Skeletal muscle cell (primary cell): ENCODE data around the gene NDUFB4.
"Not testable (repeated sequence)": the region's sequence is repeated elsewhere in the genome, so short reads cannot be mapped to it uniquely, and the experiment has no call there.

Experiments
- DNase-seq: peaks from one replicate; pipeline ENCODE4 v3.0.0-alpha.2; 2010; ENCODE audit warnings: low read depth
- H3K4me3 ChIP-seq: 2 replicates; pipeline ENCODE4 v1.5.1; 2011; ENCODE audit warnings: low read depth, mild to moderate bottlenecking, control low read depth, low read length, moderate library complexity

NDUFB4 gene

DNA sequence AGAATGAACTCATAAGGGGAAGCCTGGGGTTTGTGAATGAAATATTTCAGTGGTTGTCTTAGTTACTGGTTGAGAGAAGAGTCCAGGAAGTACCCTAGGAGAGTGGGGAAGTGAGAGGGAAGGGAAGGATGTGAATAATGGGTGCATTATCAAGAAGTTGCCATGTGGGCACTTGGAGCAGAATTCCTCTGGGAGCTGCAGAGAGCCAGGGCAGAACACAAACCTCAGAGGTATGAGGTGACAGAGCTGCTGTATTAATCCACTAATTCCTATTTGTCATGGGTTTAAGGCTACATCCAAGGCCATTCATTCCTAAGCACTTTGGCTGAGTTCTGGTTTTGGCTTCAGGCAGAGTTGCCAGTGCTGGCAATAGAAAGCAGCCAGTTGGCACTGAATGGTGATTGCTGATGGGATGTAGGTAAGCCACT lies 29.0 kb downstream of the NDUFB4 start:
- H3K4me3 ChIP-seq, result no peak overlapping the region
- no peak for DNase-seq

DNA sequence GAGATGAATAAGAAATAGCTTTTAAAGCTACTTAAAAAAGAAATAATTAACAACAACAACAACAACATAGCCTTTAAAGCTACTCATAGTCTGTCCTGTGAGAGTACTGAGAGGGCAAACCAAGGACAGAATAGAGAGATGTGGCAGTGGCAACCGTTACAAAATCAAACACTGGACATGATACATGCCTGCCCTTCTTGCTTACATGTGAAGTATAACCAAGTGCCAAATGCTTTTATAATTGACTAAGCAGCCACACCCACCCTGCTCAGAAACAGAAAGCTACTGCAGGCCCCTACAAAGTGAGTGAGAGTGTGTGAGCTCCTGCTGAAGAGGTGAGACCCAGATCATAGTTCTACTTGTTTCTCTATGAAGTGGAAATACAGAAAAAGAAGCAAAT lies 38.4 kb downstream of the NDUFB4 start:
- no peak for DNase-seq
- no peak overlapping the region for H3K4me3 ChIP-seq

DNA sequence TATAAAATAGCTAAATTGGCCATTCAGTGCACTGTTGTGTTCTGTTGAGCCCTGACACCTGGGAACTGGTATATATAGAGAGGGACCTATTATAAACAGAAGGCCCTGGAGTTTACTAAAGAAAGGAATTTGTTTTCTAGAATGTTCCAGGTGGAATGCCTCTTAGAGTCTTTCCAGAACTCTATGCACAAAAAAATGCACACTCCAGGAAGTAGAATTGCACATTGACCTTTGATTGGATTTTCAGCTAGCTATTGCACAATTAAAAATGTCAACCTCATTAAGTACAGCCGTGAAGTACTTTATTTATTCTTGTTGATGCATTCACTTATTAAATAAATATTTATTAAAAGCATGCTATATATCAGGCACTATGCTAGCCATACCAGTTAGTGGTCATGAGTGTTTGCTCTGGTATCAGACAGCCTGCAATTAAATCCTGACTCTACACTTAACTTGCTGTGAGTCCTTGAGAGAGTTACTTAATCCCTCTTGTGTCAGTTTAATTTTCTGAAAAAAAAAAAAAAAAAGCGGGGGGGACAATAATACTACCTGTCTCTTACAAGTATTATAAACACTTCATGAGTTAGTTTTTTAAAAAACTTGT lies 40.8 kb downstream of the NDUFB4 start:
- H3K4me3 ChIP-seq, result no peak overlapping the region
- DNase-seq, result no peak

DNA sequence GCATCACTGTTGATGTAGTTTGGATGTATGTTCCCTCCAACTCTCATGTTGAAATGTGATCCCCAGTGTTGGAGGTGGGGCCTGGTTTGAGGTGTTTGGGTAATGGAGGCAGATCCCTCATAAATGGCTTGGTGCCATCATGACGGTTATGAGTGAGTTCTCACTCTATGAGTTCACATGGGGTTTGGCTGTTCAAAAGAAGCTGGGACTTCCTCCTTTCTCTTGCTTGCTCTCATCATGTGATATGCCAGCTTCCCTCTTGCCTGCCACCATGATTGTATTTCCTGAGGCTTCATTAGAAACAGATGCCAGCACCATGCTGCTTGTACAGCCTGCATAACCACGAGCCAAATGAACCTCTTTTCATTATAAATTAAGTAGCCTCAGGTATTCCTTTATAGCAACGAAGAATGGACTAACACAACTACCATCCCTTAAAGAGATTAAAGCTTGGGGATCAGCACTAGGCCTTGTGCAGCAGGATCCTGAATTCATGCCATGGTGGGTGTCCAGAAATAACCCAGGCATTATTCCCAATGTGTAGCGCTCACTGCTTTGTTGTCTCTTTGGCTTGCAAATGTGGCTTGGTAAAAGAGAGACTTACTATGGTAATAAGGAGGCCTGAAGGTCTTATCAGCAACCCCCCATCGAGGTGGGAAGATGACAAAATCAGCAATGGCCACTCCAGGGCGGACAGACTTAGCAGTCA lies 41.9 kb downstream of the NDUFB4 start:
- DNase-seq, result no peak
- H3K4me3 ChIP-seq, result no peak overlapping the region

DNA sequence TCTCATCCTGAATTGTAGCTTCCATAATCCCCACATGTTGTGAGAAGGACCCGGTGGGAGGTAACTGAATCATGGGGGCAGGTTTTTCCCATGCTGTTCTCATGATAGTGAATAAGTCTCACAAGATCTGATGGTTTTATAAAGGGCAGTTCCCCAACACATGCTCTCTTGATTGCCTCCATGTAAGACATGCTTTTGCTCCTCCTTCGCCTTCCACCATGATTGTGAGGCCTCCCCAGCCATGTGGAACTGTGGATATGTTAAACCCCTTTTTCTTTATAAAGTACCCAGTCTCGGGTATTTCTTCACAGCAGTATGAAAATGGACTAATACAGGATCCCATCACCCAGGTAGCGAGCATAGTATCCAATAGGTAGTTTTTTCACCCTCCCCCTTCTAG lies 42.7 kb downstream of the NDUFB4 start:
- H3K4me3 ChIP-seq, DNase-seq: not testable (repeated sequence)

DNA sequence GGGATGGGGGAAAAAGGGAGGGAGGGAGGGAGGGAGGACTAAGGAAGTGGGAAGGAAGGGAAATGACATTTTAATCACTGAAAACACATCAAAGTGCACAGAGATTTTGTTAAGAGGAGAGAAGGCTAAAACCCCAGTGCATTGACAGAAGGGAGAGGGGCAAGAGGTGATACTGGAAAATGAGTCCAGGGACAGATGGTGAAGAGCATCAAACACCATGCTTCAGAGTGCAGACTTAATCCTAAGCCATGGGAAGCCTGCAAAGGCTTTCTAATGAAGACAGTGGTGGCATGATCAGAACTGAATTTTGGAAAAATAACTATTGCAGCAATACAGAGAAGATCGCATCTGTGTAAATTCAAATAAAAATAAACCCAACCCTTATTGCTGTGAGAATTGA lies 44.1 kb downstream of the NDUFB4 start:
- no peak for DNase-seq
- H3K4me3 ChIP-seq, result no peak overlapping the region

DNA sequence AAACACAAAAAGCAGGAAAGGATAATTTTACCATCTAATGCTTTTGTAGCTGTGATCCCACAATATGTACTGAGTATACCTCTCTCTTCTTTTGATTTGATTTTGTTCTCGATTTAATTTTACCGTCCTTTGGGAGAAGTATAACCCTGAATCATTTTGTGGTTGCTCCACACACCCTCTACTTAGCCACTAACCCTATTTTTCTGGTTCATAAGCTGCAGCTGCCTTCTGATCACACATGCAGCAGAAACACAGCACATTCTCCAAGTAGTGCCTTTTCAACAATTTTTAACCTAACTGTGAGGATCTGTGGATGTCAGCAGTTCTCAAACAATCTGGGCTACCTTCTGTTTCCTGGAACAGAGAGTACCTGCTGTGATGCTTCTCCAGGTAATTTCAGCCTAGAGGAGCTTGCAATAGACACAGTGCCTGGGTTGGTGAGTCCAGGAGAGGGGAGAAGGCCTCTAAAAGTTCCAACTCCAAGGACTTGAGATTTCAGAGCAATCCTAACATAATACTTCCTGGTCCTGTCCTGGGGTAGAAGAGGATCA lies 45.6 kb downstream of the NDUFB4 start:
- no peak overlapping the region for H3K4me3 ChIP-seq
- no peak for DNase-seq

DNA sequence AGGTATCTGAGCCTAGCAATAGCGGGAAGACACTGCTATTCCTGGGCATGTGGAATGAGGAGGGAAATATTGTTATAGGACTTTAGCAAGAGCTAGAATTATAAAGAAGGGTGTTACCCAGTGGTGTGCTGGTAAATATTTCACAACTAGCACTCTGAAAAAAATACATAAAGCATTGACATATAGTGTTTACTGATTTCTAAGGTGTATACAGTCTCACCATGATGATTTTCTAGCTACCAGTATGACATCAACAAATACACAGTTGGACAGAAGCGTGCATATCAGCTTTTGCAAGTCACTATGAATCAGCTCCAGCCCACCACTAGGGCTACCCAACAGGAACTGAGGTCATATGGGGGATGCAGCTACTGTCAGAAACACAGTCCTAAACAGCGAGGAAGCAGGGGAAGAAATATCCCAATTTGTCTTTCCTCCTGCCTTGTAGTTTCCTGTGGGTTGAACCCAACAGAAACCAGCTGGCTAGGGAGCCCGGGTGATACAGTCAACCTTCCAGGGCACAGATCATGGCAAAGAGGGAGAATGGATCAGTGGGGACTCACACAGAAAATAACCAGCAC lies 46.3 kb downstream of the NDUFB4 start:
- no peak overlapping the region for H3K4me3 ChIP-seq
- peak; percentile 69 for DNase-seq

DNA sequence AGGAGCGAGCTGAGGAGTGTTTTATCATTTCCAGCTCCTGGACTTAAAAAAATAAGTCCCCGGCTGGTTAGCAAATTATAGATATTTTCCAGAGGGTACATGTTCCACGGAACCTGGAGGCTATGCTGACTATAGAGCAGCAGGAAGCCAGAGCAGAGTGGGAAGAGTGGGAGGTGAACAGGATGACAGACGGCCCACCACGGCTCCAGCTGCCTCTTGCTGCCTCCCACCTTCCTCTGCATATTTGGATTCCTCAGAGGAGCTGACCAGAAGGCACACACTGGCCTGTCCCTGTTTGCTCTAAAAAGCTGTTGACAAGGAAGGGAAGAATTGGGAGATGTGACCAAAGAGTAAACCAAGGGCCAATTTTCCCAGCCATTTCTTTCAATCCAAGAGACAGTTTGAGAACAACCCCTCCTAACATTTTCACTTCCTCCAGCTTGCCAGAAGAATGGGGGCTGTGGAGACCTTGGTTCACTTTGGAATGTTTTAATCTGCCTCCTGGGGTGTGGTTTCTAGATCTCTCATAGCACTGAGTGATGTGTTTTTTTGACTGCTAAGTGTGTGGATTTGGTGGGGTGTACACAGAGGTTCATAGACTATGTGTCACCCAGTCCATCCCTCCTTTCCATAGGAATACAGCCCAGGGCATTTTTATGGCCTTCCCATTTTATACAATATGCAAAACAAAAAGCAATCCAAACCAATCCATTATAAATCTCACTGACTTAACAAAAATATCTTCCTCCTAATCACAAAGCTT lies 49.1 kb downstream of the NDUFB4 start:
- no peak overlapping the region for H3K4me3 ChIP-seq
- no peak for DNase-seq

DNA sequence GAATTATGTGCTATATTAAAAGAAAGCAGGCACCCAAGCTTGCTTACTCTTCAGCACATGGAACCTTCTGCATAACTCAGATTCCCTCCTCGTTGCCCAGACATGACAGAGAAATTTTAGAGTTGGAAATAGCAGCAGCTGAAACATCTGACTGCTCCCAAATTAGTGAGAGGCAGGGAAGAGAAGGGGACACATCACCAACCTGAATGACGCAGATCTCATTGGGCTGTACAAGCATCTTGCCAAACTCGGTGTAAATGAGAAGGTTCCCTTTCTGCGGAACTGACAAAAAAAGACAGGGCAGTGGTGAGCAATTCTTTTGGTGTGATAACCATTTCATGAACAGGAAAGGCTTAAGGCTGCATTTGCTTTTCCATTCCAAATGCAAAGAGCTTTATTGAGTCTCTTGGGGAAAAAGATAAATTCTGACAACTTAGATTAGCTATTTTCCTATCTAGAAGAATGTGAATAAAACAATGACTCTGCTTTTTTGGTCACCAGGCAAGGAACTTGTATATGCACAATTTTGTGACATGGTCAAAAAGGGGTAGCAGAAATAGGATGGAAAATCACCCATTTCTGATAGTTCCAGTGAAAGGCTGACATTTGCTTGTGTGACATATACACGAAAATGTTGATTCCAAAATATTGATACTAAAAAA lies 50.8 kb downstream of the NDUFB4 start:
- no peak for DNase-seq
- no peak overlapping the region for H3K4me3 ChIP-seq

DNA sequence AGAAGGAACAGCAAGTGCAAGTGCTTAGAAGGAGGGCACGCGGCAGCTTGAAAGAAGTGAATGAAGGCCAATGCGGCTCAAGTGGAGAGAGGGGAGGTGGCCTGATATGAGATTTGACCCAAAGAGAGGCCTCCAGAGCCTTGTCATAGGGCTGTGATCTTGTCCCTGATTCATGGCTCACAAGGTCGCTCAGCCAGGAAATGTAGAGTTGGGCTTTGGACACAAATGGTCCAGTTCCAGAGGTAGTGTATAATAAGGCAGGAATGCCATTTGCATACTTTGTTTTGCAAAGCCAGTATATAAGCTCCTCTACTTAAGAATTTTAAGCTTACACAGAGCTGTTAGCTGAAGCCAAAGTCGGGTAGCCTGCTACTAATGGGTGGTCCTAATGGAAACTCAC lies 52.2 kb downstream of the NDUFB4 start:
- no peak overlapping the region for H3K4me3 ChIP-seq
- no peak for DNase-seq

DNA sequence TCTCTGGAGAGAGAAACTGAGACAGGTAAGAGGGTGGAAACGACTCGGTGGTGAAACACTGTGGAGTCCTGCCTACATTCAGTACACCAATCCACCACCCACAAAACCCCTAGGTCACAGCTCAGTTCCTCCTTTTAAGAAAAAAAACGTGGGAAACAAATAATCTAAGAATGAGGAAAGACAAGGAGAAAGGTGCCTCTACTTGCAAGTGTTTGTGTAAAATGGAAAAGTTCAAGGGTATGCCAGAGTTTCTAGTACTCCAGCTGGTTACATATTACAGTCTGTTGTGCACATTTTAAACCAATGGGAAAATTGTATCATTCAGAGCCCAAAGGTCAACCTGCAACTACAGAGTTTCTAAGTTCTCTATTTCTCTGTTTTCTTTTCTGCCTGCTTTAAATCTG lies 53.7 kb downstream of the NDUFB4 start:
- H3K4me3 ChIP-seq, result no peak overlapping the region
- no peak for DNase-seq

DNA sequence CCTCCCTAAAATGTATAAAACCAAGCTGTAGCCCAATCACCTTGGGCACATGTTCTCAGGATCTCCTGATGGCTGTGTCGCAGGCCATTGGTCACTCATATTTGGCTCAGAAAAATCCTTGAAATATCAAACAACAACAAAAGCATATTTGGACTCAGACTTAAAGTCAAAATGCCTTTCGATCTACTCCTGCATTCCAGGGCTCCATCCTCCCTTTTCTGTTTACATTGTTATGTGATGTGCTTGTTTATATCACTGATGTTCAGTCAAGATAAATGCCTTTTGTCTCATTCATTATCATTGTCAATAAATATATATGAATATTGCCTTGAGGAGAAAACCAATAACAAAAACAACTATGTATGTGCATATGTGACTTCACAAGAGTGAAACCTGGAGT lies 54.2 kb downstream of the NDUFB4 start:
- no peak overlapping the region for H3K4me3 ChIP-seq
- DNase-seq, result no peak
